GM18519 (cell line): Measurements from ENCODE around the gene NLRP9.
A peak's percentile ranks its signal among the peaks of the same experiment; 100 is the strongest.

Experiments used
- ATAC-seq: cut with Tn5 transposase; IDR thresholded peaks from one replicate; pipeline ENCODE4 v1.9.1; 2021; ENCODE audit warnings: mild to moderate bottlenecking, moderate library complexity; ENCODE audit not compliant: unreplicated experiment, low FRiP score

NLRP9 gene

DNA sequence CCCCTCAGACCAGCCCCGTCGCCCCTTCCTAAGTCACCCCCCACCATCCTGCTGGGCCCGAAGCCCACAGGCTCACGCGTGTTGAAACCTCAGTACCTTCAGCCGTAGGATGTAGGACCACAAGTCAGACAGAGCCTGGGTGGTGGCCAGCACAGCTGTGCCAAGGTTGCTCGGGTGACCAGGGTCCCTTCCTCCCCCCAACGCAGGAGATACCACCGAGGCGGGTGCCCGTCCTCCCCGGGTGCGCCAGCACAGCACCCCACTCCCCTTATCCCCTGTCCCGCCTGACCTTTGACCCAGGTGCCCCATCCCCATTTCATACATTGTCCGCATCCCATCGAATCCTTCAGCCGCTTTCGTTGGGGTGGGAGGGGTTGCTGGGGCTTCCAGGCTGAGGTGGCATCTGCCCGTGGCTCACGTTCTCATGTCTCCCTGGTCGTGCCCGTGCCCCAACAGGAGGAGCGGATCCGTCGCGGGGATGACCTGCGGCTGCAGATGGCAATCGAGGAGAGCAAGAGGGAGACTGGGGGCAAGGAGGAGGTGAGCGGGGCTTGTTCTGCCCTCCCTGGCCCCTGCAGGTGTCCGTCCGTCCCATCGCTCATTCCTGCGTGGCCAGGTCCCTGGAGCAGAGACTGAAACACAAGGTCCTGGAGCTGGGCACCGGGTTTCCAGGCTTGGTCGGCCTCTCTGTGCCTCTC, 48.6 kb downstream of the NLRP9 start:
- ATAC-seq: no peak

DNA sequence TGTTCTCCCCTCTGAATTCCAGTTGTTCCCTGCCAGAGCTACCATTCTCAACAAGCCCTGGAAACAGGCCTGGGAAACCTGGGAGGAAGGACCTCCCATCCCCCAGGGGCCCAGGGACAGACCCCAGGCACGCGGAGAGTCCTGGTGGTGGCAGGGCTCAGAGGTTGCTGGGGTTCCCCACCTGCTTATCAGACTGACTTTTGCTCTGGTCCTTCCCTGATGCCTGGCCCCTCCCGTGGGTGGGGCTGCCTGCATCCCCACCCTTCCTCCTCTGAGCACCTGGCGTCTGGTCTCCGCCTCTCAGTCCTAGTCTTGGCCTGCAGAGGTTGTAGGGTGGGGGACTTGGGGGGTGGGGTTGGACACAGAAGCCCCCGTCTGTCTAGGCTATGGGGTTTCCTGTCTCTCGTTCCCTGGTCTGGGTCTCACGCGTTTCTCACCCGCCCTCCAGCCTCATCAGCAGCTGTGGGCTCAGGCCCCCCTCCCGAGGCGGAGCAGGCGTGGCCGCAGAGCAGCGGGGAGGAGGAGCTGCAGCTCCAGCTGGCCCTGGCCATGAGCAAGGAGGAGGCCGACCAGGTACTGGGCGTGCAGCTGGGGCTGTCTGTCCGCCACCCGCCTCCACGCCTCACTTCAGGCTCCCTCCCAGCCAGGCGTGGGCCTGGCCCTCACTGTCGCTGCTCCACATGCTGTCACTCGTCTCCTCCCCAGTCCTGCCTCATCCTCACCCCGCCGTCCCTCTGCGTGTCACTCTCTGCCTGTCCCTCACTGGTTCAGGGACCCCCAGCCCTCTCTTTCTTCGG, 49.6 kb downstream of the NLRP9 start:
- no peak for ATAC-seq

DNA sequence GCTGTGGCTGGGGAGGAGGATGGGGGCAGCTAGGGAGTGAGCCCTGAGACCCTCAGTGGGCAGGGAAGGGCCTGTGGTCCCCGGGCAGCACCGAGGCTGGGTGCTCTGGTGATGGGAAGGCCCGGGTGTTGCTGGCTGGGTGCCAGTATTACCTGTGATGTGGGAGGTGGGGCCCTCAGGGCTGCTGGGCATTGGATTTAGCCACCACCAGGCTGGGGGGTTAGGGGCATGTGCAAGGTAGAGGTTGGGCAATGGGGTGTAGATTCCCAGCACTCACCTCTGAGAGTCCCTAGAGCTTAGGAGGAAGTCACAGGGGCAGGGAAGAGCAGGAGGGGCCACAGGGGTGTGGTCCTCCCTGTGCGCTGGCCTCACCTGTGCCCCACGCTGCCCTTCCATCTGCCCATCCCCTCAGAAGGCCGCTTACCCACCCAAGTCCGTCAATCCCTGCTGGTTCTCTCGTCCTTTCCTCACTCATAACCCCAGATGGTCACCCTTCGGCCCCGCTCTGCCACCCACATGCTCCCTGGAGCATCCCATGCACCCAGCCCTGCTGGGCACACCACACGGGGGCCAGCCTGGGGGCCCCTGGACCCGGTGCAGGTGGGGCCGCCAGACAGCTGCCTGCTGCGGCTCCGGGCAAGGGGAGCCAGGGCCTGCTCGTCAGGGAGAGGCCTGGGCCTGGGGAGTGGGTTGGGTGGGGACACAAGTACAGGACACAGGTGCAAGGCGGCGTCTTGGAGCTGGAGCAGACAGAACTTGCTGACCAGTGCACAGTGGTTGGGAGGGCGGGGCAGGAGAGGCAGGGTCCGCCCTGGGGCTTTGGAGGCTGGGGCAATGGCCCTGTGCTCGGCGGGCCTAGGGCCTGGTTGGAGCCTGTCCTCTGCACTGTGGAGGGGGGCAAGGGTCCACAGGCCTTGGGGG, 50.7 kb downstream of the NLRP9 start:
- ATAC-seq: no peak

DNA sequence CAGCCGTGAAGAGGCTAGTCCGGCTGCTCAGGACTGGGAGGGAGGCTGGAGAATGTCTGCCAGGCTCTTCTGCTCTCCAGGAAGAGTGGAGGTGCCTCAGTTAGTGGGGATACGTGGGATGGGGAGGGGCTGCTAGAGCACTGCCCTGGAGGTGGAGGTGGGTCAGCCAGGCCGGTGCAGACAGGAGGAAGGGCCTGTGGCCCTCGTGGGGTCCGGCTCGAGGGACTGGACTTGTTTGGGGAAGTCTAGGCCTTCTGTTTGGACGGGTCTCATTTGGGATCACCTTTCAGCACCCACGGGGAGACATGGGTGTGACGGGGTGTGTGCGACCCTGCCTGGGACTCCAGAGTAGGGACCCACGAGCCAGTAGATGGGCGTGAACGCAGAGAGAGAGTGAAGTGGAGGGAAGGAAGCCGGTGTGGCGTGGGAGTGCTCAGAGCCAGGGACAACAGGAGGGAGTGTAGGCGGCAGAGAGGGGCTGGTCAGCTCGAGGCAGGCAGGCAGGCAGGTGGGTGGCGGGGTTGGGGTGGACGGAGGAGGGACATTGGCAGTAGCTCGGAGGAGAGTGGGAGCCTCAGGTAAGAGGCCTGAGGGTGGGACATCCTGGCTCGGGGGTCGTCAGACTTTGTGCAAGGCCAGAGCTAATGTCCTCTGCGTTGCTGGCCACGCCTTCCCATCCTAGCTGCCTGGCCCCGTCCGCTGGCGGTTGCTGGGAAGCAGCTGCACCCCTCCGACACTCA, 51.7 kb downstream of the NLRP9 start:
- no peak for ATAC-seq

DNA sequence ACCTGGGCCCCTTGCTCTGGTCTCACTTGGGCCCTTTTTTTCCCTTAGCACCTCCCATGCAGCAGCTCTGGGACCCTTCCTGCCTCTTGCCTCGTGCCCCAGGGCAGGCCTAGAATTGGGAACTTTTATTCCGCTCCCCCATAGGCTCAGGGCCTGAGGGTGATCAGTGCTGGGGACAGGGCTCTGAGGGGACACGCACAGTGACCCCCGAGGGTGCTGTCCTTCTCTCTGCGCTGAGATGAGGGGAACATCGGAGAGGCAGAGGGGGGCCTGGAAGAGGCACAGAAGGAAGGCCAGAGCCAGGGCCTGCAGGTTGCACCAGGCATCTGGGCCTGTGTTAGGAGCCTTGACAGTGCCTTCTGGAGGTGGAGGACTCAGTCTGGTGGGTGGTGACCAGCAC, 52.4 kb downstream of the NLRP9 start:
- ATAC-seq: no peak

DNA sequence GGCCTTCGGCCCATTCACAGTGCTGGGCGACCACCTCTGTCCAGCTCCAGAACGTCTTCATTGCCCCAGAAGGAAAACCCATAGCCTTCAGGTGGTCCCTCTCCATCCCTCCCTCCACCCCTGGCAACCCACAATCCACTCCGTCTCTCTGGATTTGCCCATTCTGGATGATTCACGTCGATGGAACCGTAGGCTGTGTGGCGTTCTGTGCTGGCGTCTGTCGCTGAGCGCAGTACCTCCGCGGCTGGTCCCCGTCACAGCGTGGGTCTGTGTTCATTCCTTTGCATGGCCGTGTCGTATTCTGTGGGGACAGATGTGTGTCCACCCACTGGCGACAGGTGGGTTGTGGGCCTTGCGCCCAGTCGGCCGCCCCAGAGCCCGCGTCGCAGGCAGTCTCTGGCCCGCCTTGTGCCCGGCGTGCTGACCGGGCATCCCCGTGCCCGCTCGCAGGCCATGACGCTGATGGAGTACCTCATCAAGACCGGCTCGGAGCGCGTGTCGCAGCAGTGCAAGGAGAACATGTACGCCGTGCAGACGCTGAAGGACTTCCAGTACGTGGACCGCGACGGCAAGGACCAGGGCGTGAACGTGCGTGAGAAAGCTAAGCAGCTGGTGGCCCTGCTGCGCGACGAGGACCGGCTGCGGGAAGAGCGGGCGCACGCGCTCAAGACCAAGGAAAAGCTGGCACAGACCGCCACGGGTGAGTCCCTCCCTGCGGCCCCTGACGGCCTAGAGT, 53.1 kb downstream of the NLRP9 start:
- no peak for ATAC-seq

DNA sequence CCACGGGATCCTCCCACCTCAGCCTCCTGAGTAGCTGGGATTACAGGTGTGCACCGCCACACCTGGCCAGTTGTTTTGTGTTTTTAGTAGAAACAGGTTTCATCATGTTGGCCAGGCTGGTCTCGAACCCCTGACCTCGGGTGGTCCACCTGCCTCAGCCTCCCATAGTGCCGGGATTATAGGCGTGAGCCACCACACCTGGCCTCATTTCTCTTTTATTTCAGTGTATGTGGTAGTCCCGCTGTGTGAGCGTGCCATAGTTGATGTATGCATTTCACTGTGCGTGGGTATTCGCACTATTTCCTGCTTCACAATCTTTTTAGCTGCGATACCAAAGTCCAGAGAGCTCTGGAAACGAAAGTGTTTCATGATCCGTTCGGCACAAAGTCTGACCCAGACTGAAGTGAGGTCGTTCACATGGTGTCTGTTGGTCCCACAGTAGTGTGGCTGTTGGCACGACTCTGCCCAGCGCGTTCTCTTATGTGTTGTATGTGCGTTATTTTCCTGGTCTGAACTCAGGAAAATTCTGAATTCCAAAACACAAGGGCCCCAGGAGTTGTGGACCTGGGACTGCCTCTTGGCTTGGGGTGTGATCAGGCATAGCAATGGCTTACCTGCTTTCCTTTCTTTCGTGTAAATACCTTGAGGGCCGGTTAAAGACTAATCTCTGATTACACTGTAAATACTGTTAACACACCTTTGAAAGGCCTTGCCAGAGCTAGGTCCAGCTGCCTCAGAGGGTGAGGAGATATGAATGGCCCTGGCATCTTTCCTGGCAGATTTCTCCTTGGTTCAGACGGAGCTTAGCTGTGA, 54.5 kb downstream of the NLRP9 start:
- ATAC-seq: no peak

DNA sequence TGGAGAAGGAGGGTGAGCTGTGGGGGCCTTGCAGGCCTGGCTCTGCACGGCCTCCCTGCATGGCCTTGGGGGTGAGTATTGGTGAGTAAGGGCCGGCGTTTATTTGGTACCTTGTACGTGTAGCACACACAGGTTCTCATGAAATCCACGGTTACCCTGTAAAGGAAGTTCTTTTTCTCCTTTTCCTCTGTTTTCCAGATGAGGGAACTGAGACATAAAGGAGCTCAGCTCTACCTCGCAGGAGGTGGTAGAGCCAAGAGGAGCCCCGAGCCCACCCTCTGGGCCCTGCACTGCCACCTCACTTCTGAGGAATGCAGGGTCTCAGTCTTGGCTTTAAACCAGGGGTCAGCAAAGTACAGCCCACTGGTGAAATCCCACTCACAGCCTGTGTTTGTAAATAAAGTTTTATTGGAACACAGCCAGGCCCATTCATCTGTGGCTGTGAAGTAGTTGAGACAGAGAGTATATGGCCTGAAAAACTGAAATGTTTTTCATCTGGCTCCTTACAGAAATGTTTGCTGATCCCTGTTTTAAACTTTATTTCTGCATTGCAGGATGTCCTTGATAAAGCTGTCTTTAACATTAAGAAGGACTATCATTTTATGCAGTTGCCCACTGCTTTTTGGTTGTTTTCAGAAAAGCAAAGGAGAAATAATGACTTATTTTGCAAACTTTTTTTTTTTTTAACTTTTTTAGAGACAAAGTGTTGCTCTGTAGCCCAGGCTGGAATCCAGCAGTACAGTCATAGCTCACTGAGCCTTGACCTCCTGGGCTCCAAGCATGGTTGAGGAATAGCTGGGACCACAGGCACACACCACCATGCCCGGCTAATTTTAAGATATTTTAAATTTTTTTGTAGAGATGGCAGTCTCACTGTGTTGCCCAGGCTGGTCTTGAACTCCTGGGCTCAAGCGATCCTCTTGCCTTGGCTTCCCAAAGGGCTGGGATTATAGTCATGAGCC, 56.8 kb downstream of the NLRP9 start:
- ATAC-seq: no peak

DNA sequence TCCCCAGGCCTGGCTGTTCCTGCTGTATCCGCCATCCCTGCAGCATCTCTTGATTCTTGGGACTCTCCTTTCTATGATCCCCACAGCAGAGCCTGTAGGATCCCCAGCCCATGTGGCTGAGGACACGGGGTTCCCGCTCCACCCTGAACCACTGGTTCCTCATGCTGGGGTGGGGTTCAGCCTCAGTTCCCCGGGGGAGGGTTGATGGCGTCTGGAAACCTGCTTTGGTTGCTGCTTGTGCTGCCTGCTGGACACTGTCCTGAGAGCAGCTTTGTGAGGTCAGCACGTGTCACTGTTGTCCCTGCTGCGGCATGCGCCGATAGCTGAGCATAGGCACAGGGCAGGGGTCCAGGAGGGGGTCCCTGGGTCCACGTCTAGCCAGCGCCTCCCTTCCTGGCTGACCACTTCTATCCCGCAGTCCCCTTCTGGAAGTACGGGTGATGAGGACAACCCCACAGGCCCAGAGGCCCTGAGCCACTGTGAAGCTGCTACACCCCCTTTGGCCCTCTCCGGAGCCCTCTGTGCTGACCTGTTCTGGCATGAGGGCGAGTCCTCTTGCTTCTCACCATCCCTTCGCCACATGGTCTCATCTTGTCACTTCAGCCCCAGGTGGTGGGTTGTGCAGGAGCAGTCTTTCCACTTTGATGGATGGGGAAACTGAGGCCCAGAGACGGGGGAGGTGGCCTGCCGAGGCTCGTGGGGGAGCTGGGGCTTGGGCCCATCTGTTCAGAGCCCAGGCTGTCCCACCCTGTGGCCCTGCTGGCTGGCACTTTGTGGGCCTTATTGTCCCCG, 57.7 kb downstream of the NLRP9 start:
- ATAC-seq: no peak

DNA sequence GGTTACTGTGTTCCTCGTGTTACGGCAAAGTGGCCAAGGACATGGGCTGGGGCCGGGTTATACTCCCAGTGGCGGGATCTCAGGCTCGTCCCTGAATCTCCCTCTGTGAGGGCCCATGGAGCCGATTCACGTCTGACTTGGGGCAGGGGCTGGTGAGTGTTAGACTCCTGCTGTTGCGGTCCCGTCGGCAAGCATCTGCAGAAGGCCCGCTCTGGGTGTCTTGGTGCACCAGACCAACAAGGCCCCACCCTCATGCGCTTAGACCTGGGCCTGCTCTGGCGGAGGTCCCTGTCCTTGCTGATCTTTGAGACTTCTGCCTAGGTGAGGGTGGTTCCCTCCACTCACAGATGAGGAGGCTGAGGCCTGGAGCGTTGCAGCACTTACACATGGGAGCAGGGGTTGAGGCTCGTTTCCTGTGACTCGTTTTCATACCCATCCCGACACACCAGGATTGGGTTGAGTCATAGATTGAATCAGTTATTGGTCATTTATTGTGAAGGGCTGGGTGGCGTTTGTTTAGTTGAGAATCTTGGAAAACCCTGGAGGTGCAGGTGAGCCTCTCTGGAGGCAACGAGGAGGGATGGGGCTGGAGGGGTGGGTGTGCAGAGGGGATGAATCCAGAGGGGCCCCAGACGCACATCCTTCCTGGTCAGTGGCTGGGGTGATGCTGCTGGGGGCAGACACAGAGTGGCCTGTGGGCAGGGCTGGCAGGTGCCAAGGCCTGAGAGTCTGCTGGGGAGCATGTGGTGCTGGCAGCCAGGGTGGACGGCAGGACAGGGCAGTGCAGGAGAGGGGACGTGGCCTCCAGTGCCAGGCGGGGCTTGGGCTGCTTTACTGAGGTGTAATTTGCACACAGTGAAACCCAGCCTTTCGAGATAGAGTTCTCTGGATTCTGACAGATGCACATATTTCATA, 58.6 kb downstream of the NLRP9 start:
- no peak for ATAC-seq

DNA sequence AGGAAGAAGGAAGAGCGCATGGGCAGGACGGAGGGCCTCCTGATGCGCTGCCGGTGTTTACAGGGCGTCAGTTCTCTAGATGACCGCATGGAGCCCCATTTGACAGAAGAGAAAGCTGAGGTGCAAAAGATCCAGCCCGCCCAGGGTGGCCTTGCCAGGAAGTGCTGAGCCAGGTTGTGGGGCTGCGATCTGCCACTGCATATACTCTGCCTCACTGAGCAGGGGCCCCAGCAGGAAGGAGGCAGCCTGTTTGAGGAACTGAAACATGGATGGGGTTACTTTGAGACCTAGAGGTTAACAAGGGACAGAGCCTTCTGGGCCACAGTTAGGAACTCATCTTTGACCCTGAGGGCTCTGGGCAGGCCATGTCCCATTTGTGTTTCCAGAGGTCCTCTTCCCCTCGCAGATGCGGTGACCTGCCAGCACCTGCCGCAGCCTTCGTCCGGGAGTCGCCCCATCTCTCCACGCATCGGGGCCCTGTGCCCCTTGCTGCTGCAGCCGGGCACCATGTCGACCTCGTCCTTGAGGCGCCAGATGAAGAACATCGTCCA, 60.0 kb downstream of the NLRP9 start:
- ATAC-seq: peak; percentile 36

DNA sequence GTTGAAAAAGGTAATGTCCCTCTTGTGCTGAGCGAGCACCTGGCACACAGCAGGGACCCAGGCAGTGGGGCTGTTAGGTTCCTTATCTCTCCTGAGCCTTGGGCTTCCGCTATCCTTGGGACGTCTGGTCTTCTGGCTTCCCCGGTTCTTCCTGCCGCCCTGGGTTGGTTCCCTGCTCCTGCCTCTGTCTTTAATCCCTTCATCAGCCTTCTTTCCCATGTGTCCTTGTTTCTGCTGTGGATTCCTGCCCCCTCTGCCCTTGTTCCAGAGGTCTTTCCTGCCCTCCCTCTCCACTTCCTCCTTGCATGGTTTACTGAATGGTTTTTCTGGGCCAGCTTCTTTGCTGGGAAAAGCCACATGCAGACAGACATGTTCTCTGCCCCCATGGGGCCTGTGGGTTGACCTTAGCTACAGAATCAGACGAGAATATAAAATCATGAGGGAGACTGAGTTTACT, 60.6 kb downstream of the NLRP9 start:
- ATAC-seq: no peak

DNA sequence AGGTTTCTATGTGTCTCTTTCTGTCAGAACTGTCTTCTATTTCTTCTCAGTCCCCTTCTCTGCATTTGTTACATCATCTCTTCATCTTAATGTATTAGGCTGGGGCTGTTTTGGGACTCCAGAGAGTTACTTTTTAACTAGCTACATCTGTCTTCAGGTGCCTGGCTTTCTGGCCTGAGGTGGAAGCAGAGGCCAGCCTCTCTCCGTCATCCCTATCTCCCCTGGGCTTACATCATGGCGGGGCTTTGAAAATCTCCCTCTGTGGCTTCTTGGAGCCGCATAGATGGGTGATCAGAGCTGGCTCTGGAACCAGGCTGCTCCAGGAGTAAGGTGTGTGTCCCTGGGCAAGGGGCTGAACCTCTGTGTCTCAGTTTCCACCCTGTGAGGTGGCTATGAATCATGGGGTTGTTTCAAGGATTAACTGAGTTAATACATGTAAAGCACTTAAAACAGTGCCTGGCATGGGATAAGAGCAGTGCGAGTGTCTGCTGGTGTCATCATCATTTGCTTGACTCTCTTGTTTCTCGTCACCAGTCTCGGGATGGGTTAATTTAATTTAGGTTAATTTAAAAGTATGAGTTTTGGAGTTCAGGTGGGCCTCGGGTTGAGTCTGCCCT, 61.2 kb downstream of the NLRP9 start:
- no peak for ATAC-seq

DNA sequence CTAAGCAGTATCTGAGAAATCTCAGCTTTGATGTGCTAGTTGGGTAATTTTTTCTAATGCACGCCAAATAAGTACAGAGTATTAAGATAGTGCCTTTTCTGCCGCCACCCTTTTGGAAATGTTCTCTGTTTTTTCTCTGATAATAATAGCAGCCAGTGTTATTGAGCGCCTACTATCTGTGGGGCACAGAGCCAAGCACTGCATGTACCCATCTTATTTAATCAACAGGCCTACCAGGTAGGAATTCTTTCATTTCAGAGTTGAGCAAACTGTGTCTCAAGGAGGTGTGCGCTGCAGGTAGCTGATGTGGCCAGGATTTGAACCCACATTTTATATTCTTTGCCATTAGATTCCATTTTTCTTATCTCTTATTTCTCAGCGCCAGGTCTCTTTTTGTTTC, 61.8 kb downstream of the NLRP9 start:
- no peak for ATAC-seq

DNA sequence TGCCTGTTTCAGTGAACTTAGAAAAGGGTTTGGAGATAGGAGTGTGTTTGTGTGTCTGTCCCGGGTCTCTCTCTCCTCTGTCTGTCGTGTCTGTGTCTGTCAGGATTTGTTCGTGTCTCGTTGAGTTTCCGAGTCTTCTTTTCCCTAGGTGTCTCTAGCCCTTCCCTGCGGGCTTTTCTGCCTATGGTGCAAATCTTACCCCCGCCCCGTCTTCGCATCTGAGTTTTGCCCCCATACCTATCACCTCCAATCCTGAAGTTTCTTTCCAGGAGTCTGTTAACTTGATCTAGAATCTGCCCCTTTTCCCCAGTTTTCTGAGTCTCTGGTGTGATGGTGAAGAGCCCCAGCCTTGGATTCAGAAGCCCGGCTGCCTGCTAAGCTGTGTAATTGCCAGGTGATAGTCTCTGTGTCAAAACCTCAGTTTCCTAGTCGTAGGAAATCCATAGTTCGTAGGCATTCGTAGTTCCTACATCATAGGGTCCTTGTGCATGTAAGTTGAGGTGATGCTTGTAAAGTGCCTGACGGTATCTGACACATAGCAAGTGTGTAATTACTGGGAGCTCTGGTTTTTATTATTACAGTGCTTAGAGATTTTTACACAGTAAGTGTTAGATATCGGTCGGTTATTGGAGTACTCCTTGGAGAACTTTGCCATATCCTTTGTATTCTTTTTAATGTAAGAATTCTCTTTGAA, 62.4 kb downstream of the NLRP9 start:
- ATAC-seq: no peak
